Lower leg skin (tissue), 4 donors: Measurements from ENCODE around the gene JAK3. TPM values are rescaled to one million over a fixed set of nuclear protein-coding genes. Genes with fewer than 3 reads are reported as not detected.

Experiments used
- DNase-seq, 2 donors: peaks; one replicate each; pipeline ENCODE4 v3.0.0-alpha.2; 2019; ENCODE audit warnings: low spot score in 2 of 2
- H3K4me3 ChIP-seq: fragments of 200-600 bp; sonication (generic); 2 replicates; pipeline ENCODE4 v1.5.1; 2017; ENCODE audit warnings: mild to moderate bottlenecking, low read depth; ENCODE audit not compliant: poor library complexity, severe bottlenecking
- POLR2A ChIP-seq, 2 donors: fragments of 450-650 bp; IDR thresholded peaks; one replicate each; pipeline ENCODE4 v1.6.1; 2016 to 2017; ENCODE audit warnings: antibody characterized with exemption in 2 of 2, mild to moderate bottlenecking in 1 of 2, moderate library complexity in 1 of 2
- WGBS, 2 donors: methylation state at CpG; one replicate each; pipeline ENCODE4 v1.1.5; 2018; 5-methylcytosine and 5-hydroxymethylcytosine counted together
- intact Hi-C: fragments of 100-400 bp; cut with DNase I; formaldehyde crosslinking; loops from one replicate; pipeline ENCODE4 v1.15.0; 2023; ENCODE audit warnings: low total_unique reads
- total RNA-seq, 4 donors: library from RNA; depleted of rRNA; stranded (reverse); fragments of >200 nt; gene quantifications; one replicate each; pipeline ENCODE4 v1.1.0, GENCODE V29; 2016
- TF ChIP-seq, protein P1 (sequence below), 3 donors: fragments of 450-650 bp; IDR thresholded peaks; one replicate each; pipeline ENCODE4 v1.5.1; 2016; ENCODE audit warnings: antibody characterized with exemption in 3 of 3, mild to moderate bottlenecking in 3 of 3, moderate library complexity in 2 of 3

The JAK3 gene
- total RNA-seq, 4 donors from 2014 or later: 2.1 to 4.0 (median 3.7) TPM

DNA sequence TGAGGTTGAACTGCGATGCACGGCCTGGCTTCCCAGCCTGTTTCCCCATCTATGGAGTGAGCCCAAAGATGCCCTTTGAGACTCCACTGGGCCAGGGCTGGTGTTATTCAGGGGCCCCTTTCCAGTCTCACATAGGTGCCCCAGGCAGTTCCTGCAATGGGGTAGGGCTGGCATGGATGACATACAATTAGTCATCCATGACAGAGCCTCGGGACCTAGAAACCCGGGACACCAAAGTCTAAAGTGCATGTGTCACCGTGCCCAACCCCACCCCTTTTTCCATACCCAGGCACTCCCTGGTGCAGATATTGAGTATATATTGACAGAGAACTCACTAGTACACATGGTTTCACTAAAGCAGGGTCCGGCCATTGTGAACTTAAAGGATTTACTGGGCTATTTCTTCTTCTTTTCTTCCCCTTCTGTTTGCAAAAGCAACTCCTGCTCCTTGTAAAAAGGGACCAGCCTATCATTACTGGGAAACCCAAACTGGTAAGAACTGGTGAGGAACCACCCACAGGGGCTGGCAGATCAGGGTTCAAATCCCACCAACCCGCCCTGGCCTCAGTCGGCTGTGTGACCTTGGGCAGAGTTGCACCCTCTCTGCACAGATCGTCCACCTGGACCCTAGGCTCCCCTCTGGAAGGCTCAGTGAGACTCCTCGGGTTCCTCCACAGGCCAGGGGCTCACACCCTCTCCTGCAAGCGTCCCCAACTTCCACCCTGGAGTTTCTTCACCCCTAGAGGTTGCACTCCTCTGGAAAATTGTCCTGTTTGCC lies 50.2 kb downstream of the JAK3 start:
- intact Hi-C loops: no loop called here
- WGBS, 2 donors: 51 to 54% methylated on average over 11 of the region's 11 CpGs
- DNase-seq: no peak
- TF ChIP-seq, protein P1, sequence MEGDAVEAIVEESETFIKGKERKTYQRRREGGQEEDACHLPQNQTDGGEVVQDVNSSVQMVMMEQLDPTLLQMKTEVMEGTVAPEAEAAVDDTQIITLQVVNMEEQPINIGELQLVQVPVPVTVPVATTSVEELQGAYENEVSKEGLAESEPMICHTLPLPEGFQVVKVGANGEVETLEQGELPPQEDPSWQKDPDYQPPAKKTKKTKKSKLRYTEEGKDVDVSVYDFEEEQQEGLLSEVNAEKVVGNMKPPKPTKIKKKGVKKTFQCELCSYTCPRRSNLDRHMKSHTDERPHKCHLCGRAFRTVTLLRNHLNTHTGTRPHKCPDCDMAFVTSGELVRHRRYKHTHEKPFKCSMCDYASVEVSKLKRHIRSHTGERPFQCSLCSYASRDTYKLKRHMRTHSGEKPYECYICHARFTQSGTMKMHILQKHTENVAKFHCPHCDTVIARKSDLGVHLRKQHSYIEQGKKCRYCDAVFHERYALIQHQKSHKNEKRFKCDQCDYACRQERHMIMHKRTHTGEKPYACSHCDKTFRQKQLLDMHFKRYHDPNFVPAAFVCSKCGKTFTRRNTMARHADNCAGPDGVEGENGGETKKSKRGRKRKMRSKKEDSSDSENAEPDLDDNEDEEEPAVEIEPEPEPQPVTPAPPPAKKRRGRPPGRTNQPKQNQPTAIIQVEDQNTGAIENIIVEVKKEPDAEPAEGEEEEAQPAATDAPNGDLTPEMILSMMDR (IDR thresholded peaks at IDR 0.05): no peak
- no peak for TF ChIP-seq POLR2A (IDR thresholded peaks at IDR 0.05)
- no peak overlapping the region for H3K4me3 ChIP-seq

DNA sequence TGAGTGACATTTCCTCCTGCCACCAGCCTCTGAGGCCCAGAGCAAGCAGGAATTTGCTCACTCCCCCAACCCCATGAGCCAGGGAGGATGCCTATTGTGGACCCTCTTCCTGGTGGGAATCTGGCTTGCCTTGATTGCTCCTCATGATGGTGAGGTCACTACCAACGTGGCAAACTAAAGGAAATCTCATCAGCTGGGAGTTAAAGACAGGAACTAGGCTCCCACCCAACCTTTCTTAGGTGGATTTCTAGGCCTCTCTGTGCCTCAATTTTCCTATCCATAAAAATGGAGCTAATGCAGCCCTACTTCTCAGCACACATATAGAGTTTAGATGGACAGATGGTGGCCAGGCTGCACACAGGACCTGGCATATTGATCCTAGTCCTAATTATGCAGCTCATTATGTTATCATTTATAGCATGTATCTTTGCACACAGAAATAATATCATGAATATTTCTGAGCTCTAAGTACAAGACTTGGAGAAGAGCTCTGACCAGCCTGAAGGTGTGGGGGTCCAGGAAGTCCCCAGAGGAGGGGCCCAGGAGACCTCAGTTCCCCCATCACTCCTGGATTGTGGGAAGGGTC lies 50.9 kb downstream of the JAK3 start:
- WGBS, 2 donors: 47 to 57% methylated on average over 1 of the region's 1 CpG
- TF ChIP-seq POLR2A (IDR thresholded peaks at IDR 0.05): no peak
- TF ChIP-seq, protein P1 (IDR thresholded peaks at IDR 0.05): no peak
- no peak overlapping the region for H3K4me3 ChIP-seq
- DNase-seq: no peak
- intact Hi-C loops: no loop called here

DNA sequence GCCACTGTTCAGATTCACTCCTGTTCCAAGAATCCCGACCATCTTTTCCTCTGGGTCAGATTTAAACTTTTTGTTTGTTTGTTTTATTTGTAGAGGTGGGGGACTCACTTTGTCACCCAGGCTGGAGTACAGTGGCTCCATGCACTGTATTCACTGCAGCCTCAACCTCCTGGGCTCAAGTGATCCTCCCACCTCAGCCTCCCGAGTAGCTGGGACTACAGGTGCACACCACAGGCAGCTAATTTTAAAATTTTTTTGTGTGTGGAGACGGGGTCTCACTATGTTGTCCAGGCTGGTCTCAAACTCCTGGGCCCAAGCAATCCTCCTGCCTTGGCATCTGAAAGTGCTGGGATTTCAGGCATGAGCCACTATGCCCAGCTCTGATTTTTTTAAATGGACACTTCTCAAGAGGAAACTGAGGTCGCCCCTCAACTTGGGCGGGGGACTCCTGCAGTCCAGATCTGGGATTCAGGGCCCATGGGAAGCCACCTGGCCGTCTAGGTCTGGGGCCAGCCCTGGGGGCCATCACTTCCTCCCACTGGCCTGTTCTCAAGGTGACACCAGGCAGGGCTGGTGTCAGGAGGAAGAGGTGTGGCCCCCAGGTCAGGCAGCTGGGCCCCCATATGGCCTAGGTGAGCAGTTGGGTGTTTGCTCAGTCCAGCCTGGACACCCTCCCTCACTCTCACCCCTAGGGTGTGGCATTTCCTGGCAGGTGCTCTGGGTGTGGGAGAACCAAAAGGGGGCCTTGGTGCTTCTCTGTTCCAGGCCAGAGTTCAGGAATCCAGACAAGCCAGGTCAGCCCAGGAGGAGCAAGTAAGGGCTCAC lies 51.6 kb downstream of the JAK3 start:
- TF ChIP-seq POLR2A (IDR thresholded peaks at IDR 0.05): no peak
- TF ChIP-seq, protein P1 (IDR thresholded peaks at IDR 0.05): no peak
- no peak overlapping the region for H3K4me3 ChIP-seq
- DNase-seq: no peak
- 68 to 73% methylated on average over 6 of the region's 6 CpGs for WGBS, 2 donors
- intact Hi-C loops: no loop called here

DNA sequence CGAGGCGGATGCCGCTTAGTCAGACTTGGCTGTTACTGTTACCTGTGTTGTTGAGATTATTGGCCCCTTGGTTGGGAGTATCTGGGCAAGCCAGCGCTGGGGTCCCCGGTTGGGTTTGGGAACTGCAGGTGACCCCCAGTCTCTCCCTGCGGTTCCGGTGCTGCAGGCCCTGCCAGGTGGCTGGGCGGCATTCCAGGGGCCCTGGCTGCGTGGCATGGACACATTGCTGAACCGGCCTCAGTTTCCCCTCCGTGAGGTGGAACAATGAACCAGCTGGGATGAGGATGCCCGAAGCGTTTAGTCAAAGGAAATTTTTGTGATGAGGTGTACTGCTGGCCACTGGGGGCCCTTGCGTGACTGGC lies 52.3 kb downstream of the JAK3 start:
- intact Hi-C loops: no loop called here
- no peak for DNase-seq
- WGBS, 2 donors: 27 to 30% methylated on average over 12 to 13 of the region's 14 CpGs
- H3K4me3 ChIP-seq: no peak overlapping the region
- TF ChIP-seq, protein P1 (IDR thresholded peaks at IDR 0.05): no peak
- no peak for TF ChIP-seq POLR2A (IDR thresholded peaks at IDR 0.05)

DNA sequence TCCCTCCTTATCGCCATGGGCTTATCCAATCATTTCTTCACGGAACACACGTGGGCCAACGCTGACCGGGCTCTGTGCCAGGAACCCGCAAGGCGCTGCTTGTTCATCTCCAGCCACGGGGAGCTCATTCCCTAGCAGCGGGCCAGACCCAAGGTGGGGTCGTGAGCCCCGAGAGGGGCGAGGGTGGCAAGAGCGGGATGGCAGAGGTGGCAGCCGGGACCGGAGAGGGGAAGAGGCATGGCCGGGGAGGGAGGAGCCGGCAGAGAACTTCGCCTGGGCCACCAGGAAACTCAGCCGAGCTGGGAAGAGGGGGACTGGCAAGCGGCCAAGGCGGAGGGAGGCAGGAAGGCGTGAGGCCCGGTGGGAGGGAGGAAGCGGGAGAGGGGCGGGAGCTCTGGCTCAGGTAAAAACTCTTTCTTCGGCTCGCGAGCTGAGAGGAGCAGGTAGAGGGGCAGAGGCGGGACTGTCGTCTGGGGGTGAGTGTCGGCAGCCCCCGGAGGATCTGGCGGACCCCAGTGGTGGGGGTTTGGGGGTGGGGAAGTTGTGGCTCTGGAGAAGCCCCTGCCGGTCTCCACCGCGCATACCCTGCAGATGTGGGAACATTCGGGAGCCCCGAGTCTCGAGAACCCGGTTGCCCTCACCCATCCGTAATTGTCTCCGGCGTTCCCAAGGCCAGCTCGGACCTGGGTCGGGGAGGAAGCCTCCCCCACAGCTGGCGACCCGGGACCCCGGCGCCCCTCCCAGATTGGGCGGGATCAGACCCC lies 52.9 kb downstream of the JAK3 start, which contains the start of gene B3GNT3:
B3GNT3 (plus strand) TSS at position 408 of the 764 bp plus-strand sequence. CDS start 12,670 bp downstream, outside the sequence.
- WGBS, 2 donors: 2 to 13% methylated on average over 50 of the region's 50 CpGs
- no peak for TF ChIP-seq POLR2A (IDR thresholded peaks at IDR 0.05)
- TF ChIP-seq, protein P1 (IDR thresholded peaks at IDR 0.05): no peak
- intact Hi-C loops: no loop called here
- DNase-seq: peak in 1 of 2 donors; percentile 87
- H3K4me3 ChIP-seq: no peak within 1 kb of the TSS
